Kidney (tissue), 14 donors: ENCODE measurements around the gene CHST13. TPM values are rescaled to one million over a fixed set of nuclear protein-coding genes. Genes with fewer than 3 reads are reported as not detected.

Experiments used
- DNase-seq, 5 donors: peaks; one replicate each; pipeline ENCODE4 v3.0.0-alpha.2; 2013 to 2020
- FAIRE-seq: peaks from 2 replicates; lab custom pipeline; 2012; peaks lifted over from hg19 to GRCh38; lab: Jason Lieb, UNC
- H3K27ac ChIP-seq, 2 donors: one replicate each; pipeline ENCODE4 v1.7.0; 2013; ENCODE audit warnings: low read depth in 2 of 2, low read length in 2 of 2, inconsistent platforms in 1 of 2
- H3K27me3 ChIP-seq: one replicate; pipeline ENCODE4 v1.7.1; 2013; ENCODE audit warnings: low read length, inconsistent platforms; ENCODE audit not compliant: control insufficient read depth, insufficient read depth
- H3K36me3 ChIP-seq, 3 donors: one replicate each; pipeline versions ENCODE4 v1.7.0 to v1.7.1; 2013; ENCODE audit warnings: low read length in 3 of 3, control low read depth in 1 of 3, inconsistent platforms in 1 of 3; ENCODE audit not compliant: insufficient read depth in 3 of 3, control insufficient read depth in 2 of 3
- H3K4me1 ChIP-seq, 3 donors: one replicate each; pipeline versions ENCODE4 v1.7.0 to v1.7.1; 2013; ENCODE audit warnings: low read length in 3 of 3, inconsistent platforms in 1 of 3, low read depth in 1 of 3; ENCODE audit not compliant: control insufficient read depth in 2 of 3, insufficient read depth in 2 of 3
- H3K4me3 ChIP-seq, 3 donors: one replicate each; pipeline versions ENCODE4 v1.7.0 to v1.8.1; 2013; ENCODE audit warnings: low read length in 3 of 3, control low read depth in 1 of 3, inconsistent platforms in 1 of 3
- H3K9ac ChIP-seq, 3 donors: one replicate each; pipeline versions ENCODE4 v1.7.0 to v1.7.1; 2013; ENCODE audit warnings: low read length in 3 of 3, control low read depth in 1 of 3, inconsistent platforms in 1 of 3
- H3K9me3 ChIP-seq, 3 donors: one replicate each; pipeline versions ENCODE4 v1.7.0 to v1.7.1; 2013; ENCODE audit warnings: low read length in 3 of 3, control low read depth in 1 of 3, inconsistent platforms in 1 of 3; ENCODE audit not compliant: control insufficient read depth in 2 of 3, insufficient read depth in 1 of 3
- intact Hi-C: fragments of 100-400 bp; cut with DNase I; formaldehyde crosslinking; loops from one replicate; pipeline ENCODE4 v1.11.1; 2022
- polyA plus RNA-seq: library from polyadenylated mRNA; stranded (reverse); fragments of 350-450 nt; fragmentation: Illumina TruSeq; extraction: RNeasy Lipid Tissue Mini Kit (QIAGEN cat#74804); gene quantifications from one replicate; pipeline ENCODE4 v1.2.3, GENCODE V29; 2014; ENCODE audit warnings: low read depth, low replicate concordance; ENCODE audit not compliant: insufficient read depth
- total RNA-seq: library from RNA; stranded (reverse); fragmentation: NEBNext Ultra II Directional; extraction: Animal tissue kit (Norgen Biotek cat#: 25700); gene quantifications from one replicate; pipeline ENCODE4 v1.2.1, GENCODE V29; 2021
- TF ChIP-seq, protein P1 (sequence below): IDR thresholded peaks from 3 replicates; pipeline ENCODE4 v1.5.1; 2012; ENCODE audit warnings: mild to moderate bottlenecking, moderate library complexity, borderline replicate concordance; ENCODE audit not compliant: insufficient read depth; ENCODE audit errors: extremely low read depth
- donor health status: control.
- donor health status: control.
- donor health status: control.
- donor health status: control.
- donor health status: control.
- donor health status: DM: yes; HTN: yes; CAD: no.
- donor health status: Normal renal cell carcinoma (clear cell type).

Gene CHST13
- total and polyA plus RNA-seq, 2 donors from 2014 or later, result 3.3 to 7.0 TPM

DNA sequence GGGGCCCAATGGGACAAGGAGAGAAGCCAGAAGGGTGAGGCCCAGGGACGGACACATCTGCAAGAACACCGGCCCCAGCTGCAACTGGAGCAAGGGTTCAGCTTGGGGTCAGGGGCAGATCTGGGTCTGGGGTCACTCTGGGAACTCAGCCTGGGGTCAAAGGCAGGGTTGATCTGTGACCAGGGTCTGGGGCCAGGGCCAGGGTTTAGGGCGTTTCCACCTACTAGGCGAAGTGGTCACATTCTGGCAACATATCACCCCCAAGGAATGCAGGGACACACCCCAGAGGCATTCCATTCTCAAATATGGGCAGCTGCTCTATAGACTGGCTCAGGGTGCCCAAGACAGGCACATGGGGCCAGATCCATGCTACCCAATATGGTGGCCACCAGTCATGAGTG, 15.4 kb upstream of the CHST13 start:
- H3K4me3 ChIP-seq, result no peak overlapping the region
- H3K9me3 ChIP-seq, result no peaks in the 10 kb centered on the region
- intact Hi-C loops, result no loop called here
- peak in 1 of 5 donors; percentile 53 for DNase-seq
- no peak for FAIRE-seq
- no peak overlapping the region for H3K27ac ChIP-seq
- H3K27me3 ChIP-seq, result no peaks in the 10 kb centered on the region
- H3K4me1 ChIP-seq, result no peaks in the 10 kb centered on the region
- no peaks in the 10 kb centered on the region for H3K36me3 ChIP-seq
- H3K9ac ChIP-seq, result no peak overlapping the region
- TF ChIP-seq, protein P1, sequence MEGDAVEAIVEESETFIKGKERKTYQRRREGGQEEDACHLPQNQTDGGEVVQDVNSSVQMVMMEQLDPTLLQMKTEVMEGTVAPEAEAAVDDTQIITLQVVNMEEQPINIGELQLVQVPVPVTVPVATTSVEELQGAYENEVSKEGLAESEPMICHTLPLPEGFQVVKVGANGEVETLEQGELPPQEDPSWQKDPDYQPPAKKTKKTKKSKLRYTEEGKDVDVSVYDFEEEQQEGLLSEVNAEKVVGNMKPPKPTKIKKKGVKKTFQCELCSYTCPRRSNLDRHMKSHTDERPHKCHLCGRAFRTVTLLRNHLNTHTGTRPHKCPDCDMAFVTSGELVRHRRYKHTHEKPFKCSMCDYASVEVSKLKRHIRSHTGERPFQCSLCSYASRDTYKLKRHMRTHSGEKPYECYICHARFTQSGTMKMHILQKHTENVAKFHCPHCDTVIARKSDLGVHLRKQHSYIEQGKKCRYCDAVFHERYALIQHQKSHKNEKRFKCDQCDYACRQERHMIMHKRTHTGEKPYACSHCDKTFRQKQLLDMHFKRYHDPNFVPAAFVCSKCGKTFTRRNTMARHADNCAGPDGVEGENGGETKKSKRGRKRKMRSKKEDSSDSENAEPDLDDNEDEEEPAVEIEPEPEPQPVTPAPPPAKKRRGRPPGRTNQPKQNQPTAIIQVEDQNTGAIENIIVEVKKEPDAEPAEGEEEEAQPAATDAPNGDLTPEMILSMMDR, result no peak

DNA sequence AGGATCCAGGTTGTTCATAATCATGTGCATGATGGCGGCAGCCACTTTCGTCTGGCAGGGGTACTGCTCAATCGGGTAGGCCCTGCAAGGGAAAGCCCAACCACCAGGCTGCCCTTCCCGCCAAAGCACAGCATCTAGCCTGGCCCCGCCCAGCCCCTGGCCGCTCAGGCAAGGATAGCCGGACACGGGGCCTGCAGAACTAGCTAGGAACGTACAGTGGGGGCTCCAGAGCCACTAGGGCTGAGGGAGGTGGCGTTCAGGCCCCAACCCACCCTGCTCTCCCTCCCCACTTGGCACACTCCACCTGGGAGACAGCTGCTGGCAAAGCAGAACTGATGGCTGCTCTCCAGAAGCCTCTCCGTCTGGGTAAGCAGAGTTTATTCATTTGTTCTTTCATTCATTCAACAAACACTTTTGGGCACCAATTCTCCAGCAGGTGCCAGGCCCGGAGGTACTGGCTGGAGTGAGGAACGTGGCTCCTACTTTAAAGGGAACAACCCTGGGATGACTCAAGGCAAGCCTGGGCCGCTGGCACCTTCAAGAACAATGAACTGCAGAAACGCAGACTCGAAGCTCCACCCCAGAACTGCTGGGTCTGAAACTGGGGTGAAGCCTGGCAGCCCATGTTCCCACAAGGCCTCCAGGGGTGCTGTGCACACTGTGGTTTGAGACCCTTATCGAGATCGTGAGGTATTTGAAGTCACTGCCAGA, 14.2 kb upstream of the CHST13 start:
- no peaks in the 10 kb centered on the region for H3K27me3 ChIP-seq
- no peak overlapping the region for H3K4me3 ChIP-seq
- no peak overlapping the region for H3K9ac ChIP-seq
- FAIRE-seq (no peak), DNase-seq (peak in 1 of 5 donors; percentile 60)
- H3K36me3 ChIP-seq, result no peaks in the 10 kb centered on the region
- H3K27ac ChIP-seq, result no peak overlapping the region
- intact Hi-C loops, result no loop called here
- no peaks in the 10 kb centered on the region for H3K9me3 ChIP-seq
- H3K4me1 ChIP-seq, result no peaks in the 10 kb centered on the region
- TF ChIP-seq, protein P1, result no peak

DNA sequence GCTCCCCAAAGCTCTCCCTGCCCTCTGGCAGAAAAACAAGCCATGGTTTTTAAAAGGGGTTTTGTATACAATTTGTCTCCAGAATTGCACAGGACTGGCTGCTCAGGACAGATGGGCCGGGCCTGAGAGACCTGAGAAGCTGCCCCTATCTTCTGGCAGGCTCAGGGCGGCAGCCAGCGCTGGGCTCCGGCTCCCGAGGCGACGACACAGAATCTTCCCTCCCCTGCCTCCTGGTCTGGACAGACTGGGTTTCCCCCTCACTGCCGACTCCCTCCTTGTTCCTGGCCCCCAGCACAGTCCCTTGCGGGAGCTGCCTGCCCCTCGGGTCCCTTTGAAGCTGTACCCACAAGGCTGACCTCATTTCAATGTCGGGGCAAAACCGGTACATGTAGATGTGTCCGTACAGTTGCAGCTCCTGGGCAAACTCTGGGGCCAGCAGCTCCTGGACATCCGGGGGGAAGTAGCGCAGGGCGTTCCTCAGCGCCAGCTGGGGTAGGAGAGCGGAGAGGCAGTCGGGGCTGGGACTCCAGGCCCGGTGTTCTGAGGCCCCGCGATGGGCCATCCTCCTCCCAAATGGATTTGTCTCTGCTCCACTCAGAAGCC, 13.5 kb upstream of the CHST13 start:
- DNase-seq (peak in 1 of 5 donors; percentile 60), FAIRE-seq (no peak)
- H3K4me1 ChIP-seq, result no peaks in the 10 kb centered on the region
- TF ChIP-seq, protein P1, result no peak
- no peak overlapping the region for H3K27ac ChIP-seq
- H3K4me3 ChIP-seq, result no peak overlapping the region
- no peak overlapping the region for H3K9ac ChIP-seq
- H3K27me3 ChIP-seq, result no peaks in the 10 kb centered on the region
- no peaks in the 10 kb centered on the region for H3K9me3 ChIP-seq
- intact Hi-C loops, result no loop called here
- no peaks in the 10 kb centered on the region for H3K36me3 ChIP-seq
